Gastrocnemius medialis (tissue), 4 donors: ENCODE measurements around the gene PRMT1. TPM values are rescaled to one million over a fixed set of nuclear protein-coding genes. Genes with fewer than 3 reads are reported as not detected.

Experiments
- ATAC-seq, 2 donors: fragments of 150-250 bp; one replicate each; pipeline ENCODE4 v1.9.1; 2016
- DNase-seq, 2 donors: peaks; one replicate each; pipeline ENCODE4 v3.0.0-alpha.2; 2019
- H3K27ac ChIP-seq, 4 donors: fragments of 200-600 bp; sonication (generic); 1 replicate in 1 of 4; 2 replicates in 3 of 4; pipeline ENCODE4 v1.5.1; 2016 to 2018; ENCODE audit warnings: mild to moderate bottlenecking in 2 of 4, moderate library complexity in 1 of 4
- H3K27me3 ChIP-seq, 3 donors: fragments of 200-600 bp; sonication (generic) in 2 of 3; 1 replicate in 1 of 3; 2 replicates in 2 of 3; pipeline versions ENCODE4 v1.5.1 to v1.6.0; 2016 to 2019; ENCODE audit warnings: mild to moderate bottlenecking in 1 of 3, moderate library complexity in 1 of 3
- H3K36me3 ChIP-seq, 2 donors: fragments of 200-600 bp; sonication (generic) in 1 of 2; one replicate each; pipeline ENCODE4 v1.5.1; 2017 to 2018
- H3K4me1 ChIP-seq, 2 donors: fragments of 200-600 bp; sonication (generic) in 1 of 2; one replicate each; pipeline ENCODE4 v1.5.1; 2016 to 2017; ENCODE audit warnings: mild to moderate bottlenecking in 2 of 2
- H3K4me3 ChIP-seq, 4 donors: fragments of 200-600 bp; sonication (generic) in 3 of 4; 1 replicate in 1 of 4; 2 replicates in 3 of 4; pipeline ENCODE4 v1.5.1; 2016 to 2019; ENCODE audit warnings: mild to moderate bottlenecking in 2 of 4
- H3K9me3 ChIP-seq, 3 donors: fragments of 200-600 bp; sonication (generic) in 2 of 3; 1 replicate in 1 of 3; 2 replicates in 2 of 3; pipeline ENCODE4 v1.5.1; 2016 to 2019
- POLR2A ChIP-seq, 2 donors: fragments of 450-650 bp; IDR thresholded peaks; one replicate each; pipeline ENCODE4 v1.6.1; 2017; ENCODE audit warnings: antibody characterized with exemption in 2 of 2, mild to moderate bottlenecking in 2 of 2, moderate library complexity in 2 of 2
- in situ Hi-C, 4 donors: fragments of 200-750 bp; cut with MboI; loops; one replicate each; pipeline versions ENCODE4 v1.15.0 to v1.8.0; 2017; ENCODE audit warnings: low sequenced_read_pairs in 4 of 4
- intact Hi-C: fragments of 100-400 bp; cut with DNase I; formaldehyde crosslinking; loops from one replicate; pipeline ENCODE4 v1.15.1; 2023; ENCODE audit warnings: low total_unique reads
- total RNA-seq, 4 donors: library from RNA; depleted of rRNA; stranded (reverse); fragments of >200 nt; gene quantifications; one replicate each; pipeline versions ENCODE4 v1.1.0 to v1.2.3, GENCODE V29; 2016
- TF ChIP-seq, protein P1 (sequence below), 5 experiments: fragments of 450-650 bp in 3 of 5; fragments of 200-600 bp in 2 of 5; sonication (generic) in 2 of 5; IDR thresholded peaks in 4 of 5; conservative IDR thresholded peaks in 1 of 5; 1 replicate in 4 of 5; 2 replicates in 1 of 5; pipeline ENCODE4 v1.5.1; 2016 to 2019; ENCODE audit warnings: antibody characterized with exemption in 5 of 5, mild to moderate bottlenecking in 3 of 5, moderate library complexity in 3 of 5

Gene PRMT1
- total RNA-seq, 4 donors from 2014 or later = 190 to 242 (median 229) TPM

DNA sequence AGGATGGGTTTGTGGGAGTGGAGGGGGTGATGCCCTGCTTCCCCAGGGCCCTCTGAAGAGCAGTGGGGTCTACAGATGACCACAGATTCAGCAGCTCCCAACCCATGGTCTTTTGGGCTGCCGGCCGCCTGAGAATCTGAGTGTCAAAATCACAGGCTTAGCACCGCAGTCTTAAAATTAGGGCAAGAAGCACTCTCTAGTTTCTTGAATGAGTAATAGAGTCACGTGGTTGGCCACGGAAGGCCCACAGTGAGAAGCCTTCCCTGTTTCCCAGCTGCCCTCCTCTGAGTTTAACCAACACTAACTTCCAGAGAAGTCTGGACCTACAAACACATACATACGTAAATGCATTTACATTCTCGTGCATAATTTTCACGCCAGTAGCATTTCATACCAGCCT lies 5.2 kb downstream of the PRMT1 start:
- no peak for TF ChIP-seq POLR2A (IDR thresholded peaks at IDR 0.05)
- TF ChIP-seq, protein P1, sequence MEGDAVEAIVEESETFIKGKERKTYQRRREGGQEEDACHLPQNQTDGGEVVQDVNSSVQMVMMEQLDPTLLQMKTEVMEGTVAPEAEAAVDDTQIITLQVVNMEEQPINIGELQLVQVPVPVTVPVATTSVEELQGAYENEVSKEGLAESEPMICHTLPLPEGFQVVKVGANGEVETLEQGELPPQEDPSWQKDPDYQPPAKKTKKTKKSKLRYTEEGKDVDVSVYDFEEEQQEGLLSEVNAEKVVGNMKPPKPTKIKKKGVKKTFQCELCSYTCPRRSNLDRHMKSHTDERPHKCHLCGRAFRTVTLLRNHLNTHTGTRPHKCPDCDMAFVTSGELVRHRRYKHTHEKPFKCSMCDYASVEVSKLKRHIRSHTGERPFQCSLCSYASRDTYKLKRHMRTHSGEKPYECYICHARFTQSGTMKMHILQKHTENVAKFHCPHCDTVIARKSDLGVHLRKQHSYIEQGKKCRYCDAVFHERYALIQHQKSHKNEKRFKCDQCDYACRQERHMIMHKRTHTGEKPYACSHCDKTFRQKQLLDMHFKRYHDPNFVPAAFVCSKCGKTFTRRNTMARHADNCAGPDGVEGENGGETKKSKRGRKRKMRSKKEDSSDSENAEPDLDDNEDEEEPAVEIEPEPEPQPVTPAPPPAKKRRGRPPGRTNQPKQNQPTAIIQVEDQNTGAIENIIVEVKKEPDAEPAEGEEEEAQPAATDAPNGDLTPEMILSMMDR (IDR thresholded peaks at IDR 0.05 in 4 of 5, conservative IDR thresholded peaks at IDR 0.05 in 1 of 5) = no peak
- H3K9me3 ChIP-seq = no peaks in the 10 kb centered on the region
- in situ Hi-C loops = no loop called here
- H3K27me3 ChIP-seq = no peaks in the 10 kb centered on the region
- ATAC-seq (no peak), DNase-seq (no peak)
- intact Hi-C loops = no loop called here
- H3K36me3 ChIP-seq = peaks cover 0 to 56% of the 10 kb centered on the region in 2 donors
- H3K4me3 ChIP-seq = no peak overlapping the region
- peaks cover 33 to 37% of the 10 kb centered on the region in 2 donors for H3K4me1 ChIP-seq
- peak overlapping the region in 1 of 4 donors; percentile 8 for H3K27ac ChIP-seq

DNA sequence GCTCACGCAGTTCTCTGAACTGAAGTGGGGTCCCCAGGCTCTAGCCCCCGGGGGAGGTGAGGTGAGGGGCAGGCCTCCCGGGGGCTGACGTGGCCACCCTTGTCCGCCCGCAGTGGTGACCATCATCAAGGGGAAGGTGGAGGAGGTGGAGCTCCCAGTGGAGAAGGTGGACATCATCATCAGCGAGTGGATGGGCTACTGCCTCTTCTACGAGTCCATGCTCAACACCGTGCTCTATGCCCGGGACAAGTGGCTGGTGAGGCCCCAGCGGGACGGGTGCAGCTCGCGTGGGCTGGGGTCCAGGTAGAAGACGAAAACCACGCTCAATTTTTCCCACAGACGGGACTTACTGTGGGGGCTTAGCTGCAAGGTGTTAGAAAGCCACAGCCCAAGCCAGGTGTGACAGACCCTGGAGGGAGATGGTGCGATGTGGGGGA lies 6.8 kb downstream of the PRMT1 start:
- ATAC-seq = no peak
- in situ Hi-C loops (no loop called here), intact Hi-C loops (no loop called here)
- peaks cover 23 to 25% of the 10 kb centered on the region in 2 donors for H3K4me1 ChIP-seq
- H3K27me3 ChIP-seq = no peaks in the 10 kb centered on the region
- H3K36me3 ChIP-seq = peaks cover 0 to 62% of the 10 kb centered on the region in 2 donors
- TF ChIP-seq POLR2A (IDR thresholded peaks at IDR 0.05) = no peak
- no peak overlapping the region for H3K4me3 ChIP-seq
- H3K9me3 ChIP-seq = no peaks in the 10 kb centered on the region
- no peak for DNase-seq
- H3K27ac ChIP-seq = no peak overlapping the region

DNA sequence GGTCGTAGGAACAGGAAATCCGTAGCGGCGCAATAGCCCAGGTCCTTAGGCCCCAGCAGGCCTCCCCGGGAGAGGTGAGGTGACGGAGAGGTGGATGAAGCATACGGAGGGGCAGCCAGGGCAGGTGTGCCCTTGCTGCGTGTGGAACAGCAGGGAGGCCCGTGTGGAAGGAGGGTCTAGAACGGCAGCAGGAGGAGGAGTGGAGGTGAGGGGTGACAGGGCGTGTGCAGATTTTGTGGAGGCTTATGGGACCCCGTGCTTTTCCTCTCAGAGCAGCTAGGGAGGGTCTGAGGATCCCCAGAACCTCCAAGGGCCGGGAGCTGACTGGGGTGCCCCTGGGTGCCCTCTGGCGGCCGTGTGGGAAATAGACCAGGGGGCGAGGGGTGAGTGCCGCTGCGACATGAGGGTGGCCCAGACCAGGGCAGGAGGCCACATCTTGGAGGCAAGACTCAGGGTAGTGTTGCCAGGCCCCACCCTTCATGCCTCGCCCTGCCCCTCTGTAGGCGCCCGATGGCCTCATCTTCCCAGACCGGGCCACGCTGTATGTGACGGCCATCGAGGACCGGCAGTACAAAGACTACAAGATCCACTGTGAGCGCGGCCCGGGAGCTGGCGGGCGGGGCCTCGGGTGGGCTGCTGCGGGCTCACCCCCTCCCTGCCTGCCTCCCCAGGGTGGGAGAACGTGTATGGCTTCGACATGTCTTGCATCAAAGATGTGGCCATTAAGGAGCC lies 7.3 kb downstream of the PRMT1 start:
- Histone ChIP-seq H3K4me1 (peaks cover 17 to 19% of the 10 kb centered on the region in 2 donors), H3K4me3 (no peak overlapping the region), H3K9me3 (no peaks in the 10 kb centered on the region), H3K27ac (no peak overlapping the region), H3K36me3 (peaks cover 0 to 62% of the 10 kb centered on the region in 2 donors), H3K27me3 (no peaks in the 10 kb centered on the region)
- intact Hi-C loops (no loop called here), in situ Hi-C loops (no loop called here)
- DNase-seq (no peak), ATAC-seq (no peak)
- TF ChIP-seq, protein P1 (IDR thresholded peaks at IDR 0.05 in 4 of 5, conservative IDR thresholded peaks at IDR 0.05 in 1 of 5) = peak in 4 of 5 experiments; percentile 9 to 34 (median 16)
- no peak for TF ChIP-seq POLR2A (IDR thresholded peaks at IDR 0.05)

DNA sequence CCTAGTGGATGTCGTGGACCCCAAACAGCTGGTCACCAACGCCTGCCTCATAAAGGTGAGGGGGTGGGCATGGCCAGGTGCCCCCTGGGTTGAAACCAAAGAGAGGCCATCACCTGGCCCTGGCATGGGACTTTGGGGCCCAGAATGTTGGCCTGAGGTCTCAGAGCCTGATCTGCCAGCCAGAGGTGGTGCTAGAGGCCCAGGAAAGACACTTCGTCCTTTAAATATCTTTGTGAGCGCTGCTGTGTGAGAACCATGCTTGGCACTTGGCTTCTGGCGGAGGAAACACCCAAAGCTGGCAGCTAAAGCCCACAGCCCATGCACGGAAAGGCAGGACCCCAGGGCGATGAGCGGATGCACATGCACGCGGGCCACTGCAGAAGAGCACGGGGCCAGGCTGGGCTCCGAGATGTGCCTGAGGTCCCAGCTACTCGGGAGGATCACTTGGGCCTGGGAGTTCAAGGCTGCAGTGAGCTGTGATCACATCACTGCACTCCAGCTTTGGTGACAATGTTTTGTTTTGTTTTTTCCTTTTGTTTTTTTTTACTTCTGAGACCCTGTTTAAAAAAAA lies 8.0 kb downstream of the PRMT1 start:
- no peak for DNase-seq
- no peak overlapping the region for H3K4me3 ChIP-seq
- H3K27ac ChIP-seq = no peak overlapping the region
- in situ Hi-C loops (no loop called here), intact Hi-C loops (no loop called here)
- no peak for TF ChIP-seq POLR2A (IDR thresholded peaks at IDR 0.05)
- TF ChIP-seq, protein P1 (IDR thresholded peaks at IDR 0.05 in 4 of 5, conservative IDR thresholded peaks at IDR 0.05 in 1 of 5) = no peak
- peaks cover 0 to 62% of the 10 kb centered on the region in 2 donors for H3K36me3 ChIP-seq
- H3K4me1 ChIP-seq = peaks cover 15% of the 10 kb centered on the region in 2 donors
- ATAC-seq = no peak
- H3K27me3 ChIP-seq = peaks cover 3 to 6% (median 4%) of the 10 kb centered on the region in 3 donors
- H3K9me3 ChIP-seq = no peaks in the 10 kb centered on the region

DNA sequence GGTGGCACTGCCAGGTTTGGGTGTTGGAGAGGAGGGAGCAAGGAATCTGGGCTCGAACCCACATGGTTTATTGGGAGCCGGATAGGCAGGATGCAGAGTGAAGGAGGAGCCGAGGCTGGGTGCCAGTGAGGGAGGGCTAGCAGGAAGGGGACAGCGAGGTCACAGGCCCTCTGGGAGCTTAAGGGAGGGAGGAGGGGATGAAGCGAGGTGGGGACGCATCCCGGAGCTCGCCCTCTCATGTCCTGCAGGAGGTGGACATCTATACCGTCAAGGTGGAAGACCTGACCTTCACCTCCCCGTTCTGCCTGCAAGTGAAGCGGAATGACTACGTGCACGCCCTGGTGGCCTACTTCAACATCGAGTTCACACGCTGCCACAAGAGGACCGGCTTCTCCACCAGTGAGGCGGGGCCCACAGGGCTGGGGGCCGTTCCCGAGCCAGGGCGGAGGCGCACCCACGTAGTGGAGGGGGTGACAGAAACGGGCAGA lies 8.8 kb downstream of the PRMT1 start:
- ATAC-seq (no peak), DNase-seq (no peak)
- H3K4me3 ChIP-seq = no peak overlapping the region
- H3K9me3 ChIP-seq = no peaks in the 10 kb centered on the region
- H3K4me1 ChIP-seq = peaks cover 10 to 16% of the 10 kb centered on the region in 2 donors
- no peak for TF ChIP-seq POLR2A (IDR thresholded peaks at IDR 0.05)
- TF ChIP-seq, protein P1 (IDR thresholded peaks at IDR 0.05 in 4 of 5, conservative IDR thresholded peaks at IDR 0.05 in 1 of 5) = no peak
- H3K27ac ChIP-seq = peak overlapping the region in 2 of 4 donors; percentile 33 to 34
- intact Hi-C loops (no loop called here), in situ Hi-C loops (no loop called here)
- H3K27me3 ChIP-seq = peaks cover 3 to 13% (median 7%) of the 10 kb centered on the region in 3 donors
- H3K36me3 ChIP-seq = peaks cover 0 to 62% of the 10 kb centered on the region in 2 donors
